ENCODE data around the gene PRM1. TPM values are rescaled to one million over a fixed set of nuclear protein-coding genes. Genes with fewer than 3 reads are reported as not detected.
A peak's percentile ranks its signal among the peaks of the same experiment; 100 is the strongest.

Gene PRM1
- polyA plus RNA-seq, 1 donor, result not detected

GRCh38 chr16:11273721-11274324 is 7.3 kb downstream of the PRM1 start:
- DNase-seq (ENCODE audit: low read depth), result no peak

GRCh38 chr16:11272921-11273720 is 8.0 kb downstream of the PRM1 start, which contains the start of gene PRM3:
PRM3 (minus strand) TSS chr16:11273629; CDS start chr16:11273595, 34 bp downstream.
- no peak for DNase-seq (ENCODE audit: low read depth)

GRCh38 chr16:11272484-11272883 is 8.6 kb downstream of the PRM1 start:
- no peak for DNase-seq (ENCODE audit: low read depth)

- no peak for DNase-seq (ENCODE audit: low read depth)
Observed at GRCh38 chr16:11271610-11272009, 9.5 kb downstream of the PRM1 start.

- DNase-seq (ENCODE audit: low read depth), result no peak
Observed at GRCh38 chr16:11270602-11271162, 10.4 kb downstream of the PRM1 start.

GRCh38 chr16:11268921-11269375 is 12.2 kb downstream of the PRM1 start, which contains the start of gene TNP2:
TNP2 (minus strand) TSS chr16:11269325; CDS start chr16:11269262, 63 bp downstream.
- DNase-seq (ENCODE audit: low read depth), result no peak

- DNase-seq (ENCODE audit: low read depth), result no peak
Observed at GRCh38 chr16:11265124-11265523, 16.0 kb downstream of the PRM1 start.

- no peak for DNase-seq (ENCODE audit: low read depth)
Observed at GRCh38 chr16:11264155-11264832, 16.8 kb downstream of the PRM1 start.

GRCh38 chr16:11263737-11264136 is 17.4 kb downstream of the PRM1 start:
- no peak for DNase-seq (ENCODE audit: low read depth)

- no peak for DNase-seq (ENCODE audit: low read depth)
Observed at GRCh38 chr16:11262915-11263314, 18.2 kb downstream of the PRM1 start.

- DNase-seq (ENCODE audit: low read depth), result no peak
Observed at GRCh38 chr16:11260596-11260966, 20.5 kb downstream of the PRM1 start.

- DNase-seq (ENCODE audit: low read depth), result no peak
Observed at GRCh38 chr16:11259655-11260595, 21.2 kb downstream of the PRM1 start.

GRCh38 chr16:11258553-11259492 is 22.3 kb downstream of the PRM1 start:
- no peak for DNase-seq (ENCODE audit: low read depth)

- peak; percentile 63 for DNase-seq (ENCODE audit: low read depth)
Observed at GRCh38 chr16:11257131-11257938, 23.8 kb downstream of the PRM1 start.

GRCh38 chr16:11256661-11257130 is 24.4 kb downstream of the PRM1 start:
- DNase-seq (ENCODE audit: low read depth), result no peak

- peak; percentile 60 for DNase-seq (ENCODE audit: low read depth)
Observed at GRCh38 chr16:11255737-11256660, 25.1 kb downstream of the PRM1 start, which contains the start of gene SOCS1. SOCS1 (minus strand) TSS chr16:11256204; CDS start chr16:11255478, 726 bp downstream.

- no peak for DNase-seq (ENCODE audit: low read depth)
Observed at GRCh38 chr16:11254913-11255736, 26.0 kb downstream of the PRM1 start.
